SW480 (cell line): ENCODE results near the gene HIC2.
"Not testable (repeated sequence)": the region's sequence is repeated elsewhere in the genome, so short reads cannot be mapped to it uniquely, and the experiment has no call there.

Source experiments
- DNase-seq: peaks from one replicate; pipeline ENCODE4 v3.0.0-alpha.2; 2016; ENCODE audit warnings: low spot score

Gene HIC2

GRCh38 chr22:21434378-21435233, 17.4 kb downstream of the HIC2 start:
- not testable (repeated sequence) for DNase-seq

- not testable (repeated sequence) for DNase-seq
Measured at GRCh38 chr22:21435998-21436810, 19.0 kb downstream of the HIC2 start.

GRCh38 chr22:21438013-21438412, 20.8 kb downstream of the HIC2 start:
- not testable (repeated sequence) for DNase-seq

GRCh38 chr22:21440018-21440636, 23.0 kb downstream of the HIC2 start:
- not testable (repeated sequence) for DNase-seq

DNA sequence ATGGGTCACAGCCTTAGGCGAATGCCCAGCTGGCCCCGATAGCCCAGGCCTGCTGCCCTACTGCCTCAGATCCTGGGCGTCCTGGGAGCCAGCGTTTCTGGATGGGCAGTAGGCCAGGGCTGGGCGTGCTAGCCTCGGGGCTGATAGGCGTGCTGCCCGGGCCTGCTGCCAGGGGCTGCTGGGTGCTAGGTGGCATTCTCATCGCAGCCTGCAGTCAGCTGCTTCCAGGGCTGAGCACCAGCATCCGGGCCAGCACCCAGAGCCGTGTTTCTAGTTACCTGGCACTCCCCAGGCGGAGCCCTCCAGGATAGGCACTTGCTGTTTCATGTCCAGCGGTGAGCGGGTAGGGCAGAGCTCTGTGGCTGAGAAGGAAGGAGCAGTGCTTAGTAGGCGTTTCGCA, 23.5 kb downstream of the HIC2 start:
- not testable (repeated sequence) for DNase-seq

- DNase-seq: not testable (repeated sequence)
Measured at GRCh38 chr22:21441170-21441569, 24.0 kb downstream of the HIC2 start.

GRCh38 chr22:21442123-21442522, 25.0 kb downstream of the HIC2 start:
- DNase-seq: not testable (repeated sequence)

DNA sequence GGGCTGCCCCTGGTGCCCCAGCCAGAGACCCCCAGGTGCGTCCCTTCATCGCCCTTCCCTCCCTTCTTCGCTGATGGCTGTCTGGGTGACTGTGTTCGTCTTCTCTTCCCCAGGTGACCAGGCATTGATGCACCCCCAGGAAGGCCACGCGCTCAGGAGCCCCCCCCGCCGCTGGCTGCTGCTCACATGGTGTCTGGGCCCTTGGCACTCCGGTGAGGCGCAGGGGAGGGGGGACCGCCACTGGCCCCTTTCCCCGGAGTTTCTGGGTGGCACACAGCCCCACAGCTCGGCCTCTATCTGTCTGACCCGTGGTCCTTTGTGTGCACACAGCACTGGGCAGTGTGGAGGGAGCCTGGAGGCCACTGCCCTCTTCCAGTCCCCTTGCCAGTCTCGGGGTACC, 25.5 kb downstream of the HIC2 start:
- DNase-seq: not testable (repeated sequence)

GRCh38 chr22:21443057-21443734, 26.0 kb downstream of the HIC2 start:
- no peak for DNase-seq

GRCh38 chr22:21443735-21444421, 26.7 kb downstream of the HIC2 start:
- DNase-seq: no peak

DNA sequence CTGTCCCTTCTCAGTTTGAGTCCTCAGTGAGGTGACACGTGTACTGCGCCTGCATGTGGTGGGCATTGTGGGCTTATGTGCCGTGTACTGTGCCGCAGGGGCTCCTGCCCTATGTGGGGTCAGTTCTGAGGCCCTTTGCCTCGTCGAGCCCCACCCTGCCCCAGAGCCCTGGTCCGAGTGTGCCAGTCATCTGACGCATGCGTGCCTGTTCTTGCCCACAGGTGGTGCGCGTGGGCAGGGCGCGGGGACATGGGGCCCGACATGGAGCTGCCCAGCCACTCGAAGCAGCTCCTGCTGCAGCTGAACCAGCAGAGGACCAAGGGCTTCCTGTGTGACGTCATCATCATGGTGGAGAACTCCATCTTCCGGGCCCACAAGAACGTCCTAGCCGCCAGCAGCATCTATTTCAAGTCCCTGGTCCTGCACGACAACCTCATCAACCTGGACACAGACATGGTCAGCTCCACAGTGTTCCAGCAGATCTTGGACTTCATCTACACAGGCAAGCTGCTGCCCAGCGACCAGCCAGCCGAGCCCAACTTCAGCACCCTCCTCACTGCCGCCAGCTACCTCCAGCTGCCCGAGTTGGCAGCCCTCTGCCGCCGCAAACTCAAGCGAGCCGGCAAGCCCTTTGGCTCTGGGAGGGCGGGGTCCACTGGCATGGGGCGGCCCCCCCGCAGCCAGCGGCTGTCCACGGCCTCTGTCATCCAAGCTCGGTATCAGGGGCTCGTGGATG, 27.7 kb downstream of the HIC2 start:
- no peak for DNase-seq

GRCh38 chr22:21445437-21446127, 28.4 kb downstream of the HIC2 start:
- DNase-seq: no peak

DNA sequence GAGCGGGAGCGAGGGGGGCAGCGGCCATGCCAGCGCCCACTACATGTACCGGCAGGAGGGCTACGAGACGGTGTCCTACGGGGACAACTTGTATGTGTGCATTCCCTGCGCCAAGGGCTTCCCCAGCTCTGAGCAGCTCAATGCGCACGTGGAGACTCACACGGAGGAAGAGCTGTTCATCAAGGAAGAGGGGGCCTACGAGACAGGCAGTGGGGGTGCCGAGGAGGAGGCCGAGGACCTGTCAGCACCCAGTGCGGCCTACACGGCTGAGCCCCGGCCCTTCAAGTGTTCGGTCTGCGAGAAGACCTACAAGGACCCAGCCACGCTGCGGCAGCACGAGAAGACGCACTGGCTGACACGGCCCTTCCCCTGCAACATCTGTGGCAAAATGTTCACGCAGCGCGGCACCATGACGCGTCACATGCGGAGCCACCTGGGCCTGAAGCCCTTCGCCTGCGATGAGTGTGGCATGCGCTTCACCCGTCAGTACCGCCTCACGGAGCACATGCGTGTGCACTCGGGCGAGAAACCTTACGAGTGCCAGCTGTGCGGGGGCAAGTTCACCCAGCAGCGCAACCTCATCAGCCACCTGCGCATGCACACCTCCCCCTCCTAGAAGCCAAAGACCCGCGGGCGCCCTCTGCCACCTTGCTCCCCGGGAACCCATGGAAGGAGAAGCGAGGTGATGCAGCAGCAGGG, 29.1 kb downstream of the HIC2 start:
- no peak for DNase-seq

GRCh38 chr22:21446827-21447690, 29.9 kb downstream of the HIC2 start:
- DNase-seq: no peak

DNA sequence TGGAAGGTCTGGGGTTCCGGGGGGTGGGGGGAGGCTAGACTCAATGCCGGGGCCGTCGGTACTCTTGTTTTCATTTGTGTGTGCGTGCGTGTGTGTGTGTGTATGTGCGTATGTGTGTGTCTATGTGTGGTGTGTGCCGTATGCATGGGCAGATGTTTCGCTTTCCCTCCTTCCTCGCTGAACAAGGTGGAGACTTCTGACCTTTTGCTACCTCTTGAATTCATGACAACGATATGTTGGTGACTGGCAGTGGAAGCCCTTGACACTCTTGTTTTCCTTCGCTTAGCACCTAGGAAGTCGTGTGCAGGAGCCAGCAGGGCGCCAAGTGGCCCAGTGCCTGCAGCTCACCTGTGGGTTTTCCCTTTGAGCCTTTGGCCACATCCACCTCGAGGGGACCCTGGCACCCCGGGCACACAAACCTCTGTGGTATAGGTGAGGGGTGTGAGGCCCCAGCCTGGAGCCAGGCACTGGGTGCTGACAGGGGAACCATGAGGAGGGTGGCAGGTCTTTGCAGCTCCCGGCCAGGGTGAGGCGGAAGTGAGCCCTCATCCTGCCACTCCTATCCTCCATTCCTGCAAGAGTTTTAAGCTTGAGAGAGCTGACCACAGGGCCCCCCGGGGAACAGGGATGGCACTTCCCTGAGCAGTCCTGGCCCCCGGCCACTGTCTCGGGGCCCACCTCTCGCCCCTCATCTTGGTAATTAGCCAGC, 30.7 kb downstream of the HIC2 start:
- no peak for DNase-seq

DNA sequence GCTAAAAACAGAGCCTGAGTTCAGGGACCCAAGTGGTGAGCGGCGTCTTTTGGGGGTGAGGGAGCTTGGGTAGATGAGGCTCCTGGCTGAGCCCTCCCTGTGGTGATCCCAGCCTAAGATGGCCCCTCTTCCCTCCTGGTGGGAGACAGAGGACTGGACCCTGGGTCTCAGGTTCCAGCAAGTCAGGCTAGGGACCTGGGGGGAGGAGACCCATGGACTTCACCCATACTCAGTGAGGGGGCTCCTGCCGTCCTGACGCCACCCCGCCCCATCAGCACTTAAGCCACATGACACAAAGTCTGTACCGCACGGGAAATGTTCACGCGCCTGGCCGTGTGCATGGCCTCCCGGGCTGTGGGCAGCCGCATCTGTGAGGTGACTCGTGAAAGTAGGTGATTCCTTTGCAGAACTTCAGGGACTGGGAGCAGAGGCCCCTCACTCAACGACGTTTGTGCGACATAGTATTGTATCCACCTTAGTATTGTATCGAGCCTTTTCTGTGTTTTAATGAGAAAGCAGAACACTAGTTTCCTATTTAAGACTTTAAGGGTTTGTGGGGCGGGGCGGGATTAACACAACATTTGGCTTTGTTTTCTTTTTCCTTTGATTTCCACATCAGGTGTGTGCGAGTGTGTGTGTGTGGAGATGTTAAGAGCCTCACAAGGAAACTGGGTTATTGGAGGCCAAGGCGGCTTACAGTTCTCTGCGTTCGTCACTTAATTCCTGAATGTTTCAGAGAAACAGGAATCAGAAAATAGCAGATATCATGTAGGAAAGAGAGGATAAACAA, 31.7 kb downstream of the HIC2 start:
- DNase-seq: no peak
